Left ventricle myocardium inferior (tissue), 1 donor: ENCODE data around the gene TGOLN2. TPM values are rescaled to one million over a fixed set of nuclear protein-coding genes. Genes with fewer than 3 reads are reported as not detected.

Source experiments
- DNase-seq: peaks from one replicate; pipeline ENCODE4 v3.0.0-alpha.2; 2020
- H3K27ac ChIP-seq: fragments of 200-600 bp; replicated peaks from 2 replicates; pipeline ENCODE4 v1.8.0; 2021
- H3K27me3 ChIP-seq: fragments of 200-600 bp; 2 replicates; pipeline ENCODE4 v1.8.0; 2021; ENCODE audit warnings: low read depth
- H3K36me3 ChIP-seq: fragments of 200-600 bp; 2 replicates; pipeline ENCODE4 v1.8.0; 2021
- H3K4me1 ChIP-seq: fragments of 200-600 bp; 2 replicates; pipeline ENCODE4 v1.8.0; 2021
- H3K4me3 ChIP-seq: fragments of 200-600 bp; 2 replicates; pipeline ENCODE4 v1.8.0; 2021; ENCODE audit warnings: mild to moderate bottlenecking, moderate library complexity
- H3K9me3 ChIP-seq: fragments of 200-600 bp; replicated peaks from 2 replicates; pipeline ENCODE4 v1.8.0; 2021
- CTCF ChIP-seq: fragments of 200-600 bp; IDR thresholded peaks from 2 replicates; pipeline ENCODE4 v1.8.0; 2021; ENCODE audit warnings: antibody characterized with exemption, mild to moderate bottlenecking, borderline replicate concordance
- intact Hi-C: fragments of 100-400 bp; cut with micrococcal nuclease; formaldehyde crosslinking; loops from one replicate; pipeline ENCODE4 v1.11.0; 2022
- long read RNA-seq: library from polyadenylated mRNA; unstranded; transcript quantifications from one replicate; pipeline ENCODE4 v2.0.0, GENCODE V29; 2021
- total RNA-seq: library from RNA; stranded (reverse); fragmentation: NEBNext Ultra II Directional; extraction: Animal tissue kit (Norgen Biotek cat#: 25700); gene quantifications from one replicate; pipeline ENCODE4 v1.2.1, GENCODE V29; 2021
- donor health status: DM: no; HTN: yes; CAD: no; lungs with severe emphysema.

The TGOLN2 gene
- 71.5 TPM for total RNA-seq
- long read RNA-seq, full-length matches to known transcripts, result 14 of 82 reads
- long read RNA-seq, partial matches to known transcripts, result 5 of 82 reads
- long read RNA-seq, other reads (novel, unspliced or antisense), result 63 of 82 reads

- peaks cover 56% of the 10 kb centered on the region for H3K4me1 ChIP-seq
Measured at GRCh38 chr2:85327822-85328617, at the start of gene TGOLN2. Gene TGOLN2 (minus strand): TSS chr2:85327989. CDS start chr2:85327962, 27 bp downstream.

GRCh38 chr2:85377083-85377482 lies 49.3 kb upstream of the TGOLN2 start:
- Histone ChIP-seq H3K9me3 (peaks cover 11% of the 10 kb centered on the region), H3K27me3 (no peaks in the 10 kb centered on the region), H3K36me3 (peaks cover 82% of the 10 kb centered on the region), H3K27ac (no peak overlapping the region), H3K4me3 (no peak overlapping the region), H3K4me1 (no peaks in the 10 kb centered on the region)
- DNase-seq, result no peak
- TF ChIP-seq CTCF, result no peak
- intact Hi-C loops, result no loop called here

More at GRCh38 chr2:85327822-85328617, at the start of gene TGOLN2:
- Histone ChIP-seq H3K4me3 (peak within 1 kb of the TSS; percentile 81), H3K9me3 (no peaks in the 10 kb centered on the region), H3K27ac (peak within 1 kb of the TSS; percentile 98), H3K36me3 (peaks cover 20% of the 10 kb centered on the region), H3K27me3 (no peaks in the 10 kb centered on the region)
- intact Hi-C loops, result no loop called here
- peak; percentile 31 for TF ChIP-seq CTCF
- peak; percentile 95 for DNase-seq

- DNase-seq, result no peak
- H3K4me3 ChIP-seq, result no peak overlapping the region
- H3K9me3 ChIP-seq, result peaks cover 11% of the 10 kb centered on the region
- H3K4me1 ChIP-seq, result no peaks in the 10 kb centered on the region
- intact Hi-C loops, result no loop called here
- H3K36me3 ChIP-seq, result peaks cover 82% of the 10 kb centered on the region
- TF ChIP-seq CTCF, result no peak
- no peak overlapping the region for H3K27ac ChIP-seq
- H3K27me3 ChIP-seq, result no peaks in the 10 kb centered on the region
Measured at GRCh38 chr2:85376291-85377065, 48.7 kb upstream of the TGOLN2 start.

- intact Hi-C loops, result no loop called here
- peaks cover 11% of the 10 kb centered on the region for H3K9me3 ChIP-seq
Measured at GRCh38 chr2:85371045-85371444, 43.3 kb upstream of the TGOLN2 start.

More at GRCh38 chr2:85371045-85371444, 43.3 kb upstream of the TGOLN2 start:
- H3K27ac ChIP-seq, result no peak overlapping the region
- no peaks in the 10 kb centered on the region for H3K27me3 ChIP-seq
- peaks cover 62% of the 10 kb centered on the region for H3K36me3 ChIP-seq
- H3K4me1 ChIP-seq, result no peaks in the 10 kb centered on the region
- TF ChIP-seq CTCF, result no peak
- DNase-seq, result no peak
- H3K4me3 ChIP-seq, result no peak overlapping the region
